ENCODE results near the gene COG5.

COG5 gene

GRCh38 chr7:107321611-107322010 lies 242.1 kb downstream of the COG5 start:
- DNase-seq = no peak

DNA sequence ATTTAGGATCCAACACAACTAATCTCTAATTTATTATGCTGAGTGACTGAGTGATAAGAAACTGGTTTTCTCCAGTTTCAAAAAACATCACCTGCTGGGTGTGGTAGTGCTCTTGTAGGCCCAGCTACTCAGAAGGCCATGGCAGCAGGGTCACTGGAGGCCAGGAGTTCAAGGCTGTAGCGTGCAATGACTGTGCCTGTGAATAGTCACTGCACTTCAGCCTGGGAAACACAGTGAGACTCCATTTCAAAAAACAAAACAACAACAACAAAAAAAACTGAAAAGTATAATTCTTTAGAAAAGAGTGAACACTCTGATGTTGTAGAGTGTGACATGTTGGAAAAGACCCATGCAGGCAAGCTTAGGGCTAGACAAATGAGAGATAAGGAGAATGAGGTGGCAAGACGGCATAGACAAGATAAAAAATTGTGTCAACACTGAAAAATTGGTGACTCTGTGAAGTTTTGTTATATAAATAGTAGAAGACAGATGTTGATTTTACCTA lies 243.9 kb downstream of the COG5 start:
- DNase-seq = no peak

DNA sequence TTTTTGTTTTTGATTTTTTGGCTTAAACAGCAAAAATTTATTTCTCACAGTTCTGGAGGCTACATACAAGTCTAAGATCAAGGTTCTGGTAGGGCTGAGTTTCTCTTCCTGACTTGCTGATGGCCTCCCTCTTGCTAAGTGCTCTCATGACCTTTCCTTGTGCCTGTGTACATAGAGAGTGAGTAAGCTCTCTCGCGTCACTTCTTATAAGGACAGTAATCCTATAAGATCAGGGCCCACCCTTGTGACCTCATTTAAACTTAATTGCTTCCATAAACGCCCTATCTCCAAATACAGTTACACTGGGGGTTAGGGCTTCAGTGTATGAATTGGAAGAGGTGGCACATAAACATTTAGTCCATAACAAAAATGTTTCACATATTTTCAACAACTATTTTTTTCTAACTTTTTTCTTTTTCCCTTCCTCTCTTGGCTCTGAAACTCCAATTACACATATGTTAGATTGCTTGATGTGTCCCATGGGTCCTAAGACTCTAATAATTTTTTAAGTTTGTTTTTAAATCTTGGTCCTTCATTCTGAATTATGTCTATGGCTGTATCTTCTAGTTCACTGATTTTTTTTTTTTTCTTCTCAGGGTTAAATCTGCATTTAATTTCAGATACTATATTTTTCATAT lies 245.1 kb downstream of the COG5 start:
- no peak for DNase-seq

DNA sequence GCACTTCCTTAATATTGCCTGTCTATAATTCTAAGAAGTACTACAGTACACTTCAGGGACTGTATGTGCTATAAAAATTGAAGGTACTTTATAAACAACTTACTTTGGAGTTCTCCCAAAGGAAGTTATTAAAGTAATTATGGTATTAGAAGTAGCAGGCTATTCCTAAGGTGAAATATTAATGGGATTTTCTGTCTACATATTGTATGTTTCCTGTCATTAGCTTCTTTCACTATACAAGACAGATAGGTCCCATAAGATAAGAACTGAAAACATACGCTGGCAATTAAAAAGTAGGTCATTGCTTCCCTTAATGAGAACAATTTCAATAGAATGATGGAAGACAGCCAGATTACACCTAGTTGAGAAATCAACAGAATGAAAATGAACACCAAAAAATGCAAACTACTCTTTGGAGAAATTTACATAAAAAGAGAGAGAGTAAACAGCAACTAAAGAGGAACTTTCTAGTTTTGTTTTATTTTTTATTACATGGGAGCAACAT lies 248.0 kb downstream of the COG5 start:
- DNase-seq = no peak

DNA sequence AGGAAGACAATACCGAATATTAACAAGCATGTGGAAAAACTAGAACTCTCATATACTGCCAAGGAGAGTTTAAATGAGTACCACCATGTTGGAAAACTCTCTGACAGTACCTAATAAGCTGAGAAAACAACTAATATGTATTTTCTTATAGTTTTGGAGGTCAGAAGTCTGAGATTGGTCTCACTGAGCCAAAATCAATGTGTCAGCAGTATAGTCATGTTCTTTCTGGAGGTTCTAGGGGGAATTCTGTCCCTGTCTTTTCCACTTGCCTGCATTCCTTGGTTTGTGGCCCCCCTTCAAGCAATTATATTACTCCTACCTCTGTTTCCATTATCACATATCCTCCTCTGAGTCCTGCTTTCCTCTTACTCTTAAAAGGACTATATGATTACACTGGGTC lies 250.4 kb downstream of the COG5 start:
- no peak for DNase-seq

GRCh38 chr7:107312418-107312817 lies 251.3 kb downstream of the COG5 start:
- DNase-seq = no peak

DNA sequence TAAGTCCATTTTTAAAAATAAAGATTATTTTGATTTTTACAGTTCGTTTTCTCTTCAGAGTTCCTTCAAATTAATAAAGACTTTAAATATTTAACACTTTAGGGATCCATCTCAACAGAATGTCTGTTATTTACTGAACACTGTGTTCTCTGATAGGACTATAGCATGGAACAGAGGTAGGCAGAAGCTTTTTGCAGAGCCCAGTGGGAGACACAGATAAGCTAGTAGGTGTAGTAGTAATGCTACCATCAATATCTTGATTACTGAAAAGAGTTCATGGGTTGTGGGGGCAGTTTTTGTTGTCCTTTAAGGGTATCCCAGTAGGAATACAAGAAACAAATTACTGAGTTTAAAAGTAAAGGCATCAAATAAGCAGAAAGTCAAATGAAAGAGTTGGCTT lies 254.4 kb downstream of the COG5 start:
- DNase-seq = no peak

- no peak for DNase-seq
Observed at GRCh38 chr7:107304636-107305035, 259.1 kb downstream of the COG5 start.

GRCh38 chr7:107304063-107304462 lies 259.7 kb downstream of the COG5 start:
- no peak for DNase-seq

DNA sequence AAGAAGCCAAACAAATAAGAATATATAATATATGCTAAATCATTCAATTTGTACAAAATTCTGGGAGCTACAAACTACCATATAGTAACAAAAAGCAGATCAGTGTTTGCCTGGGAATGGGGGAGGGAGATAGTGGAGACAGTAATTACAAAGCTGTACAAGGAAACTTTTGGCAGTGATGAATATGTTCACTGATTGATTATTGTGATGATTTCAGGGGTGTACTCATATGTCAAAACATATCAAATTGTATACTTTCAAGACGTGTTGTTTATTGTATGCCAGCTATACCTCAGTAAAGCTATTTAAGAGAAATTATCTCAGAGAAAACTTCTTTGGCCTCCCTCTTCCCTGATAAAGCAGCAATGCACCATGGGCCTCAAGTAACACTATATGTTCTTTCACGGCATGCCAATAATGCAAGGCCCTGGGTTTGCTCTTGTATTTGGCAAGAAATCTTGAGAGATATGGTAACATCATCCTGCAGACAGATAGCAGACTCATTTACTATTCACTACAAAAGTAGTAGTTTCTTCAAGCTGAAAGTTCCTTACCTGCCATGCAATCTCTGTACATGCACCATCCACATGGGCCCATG lies 261.4 kb downstream of the COG5 start:
- no peak for DNase-seq

GRCh38 chr7:107294182-107294581 lies 269.5 kb downstream of the COG5 start:
- DNase-seq = no peak

GRCh38 chr7:107292591-107292990 lies 271.1 kb downstream of the COG5 start:
- DNase-seq = no peak

DNA sequence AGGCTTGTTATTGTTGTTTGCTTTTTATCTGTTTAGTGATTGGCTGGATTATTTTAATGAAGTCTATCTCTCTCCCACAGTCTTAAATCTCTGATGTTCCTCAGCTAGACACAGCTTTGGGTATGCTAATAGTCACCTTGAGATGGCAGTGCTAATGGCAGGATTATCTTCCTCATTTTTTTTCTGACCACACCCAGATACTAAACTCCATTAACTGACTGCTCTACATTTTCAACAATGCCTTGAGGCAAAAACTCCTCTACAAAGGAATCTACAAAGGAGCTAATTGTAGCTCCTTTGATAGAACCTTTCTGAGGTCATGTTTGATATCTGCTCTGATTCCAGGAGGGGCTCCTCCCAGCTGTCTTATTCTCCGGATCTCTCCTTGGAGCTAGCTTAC lies 272.3 kb downstream of the COG5 start:
- no peak for DNase-seq

DNA sequence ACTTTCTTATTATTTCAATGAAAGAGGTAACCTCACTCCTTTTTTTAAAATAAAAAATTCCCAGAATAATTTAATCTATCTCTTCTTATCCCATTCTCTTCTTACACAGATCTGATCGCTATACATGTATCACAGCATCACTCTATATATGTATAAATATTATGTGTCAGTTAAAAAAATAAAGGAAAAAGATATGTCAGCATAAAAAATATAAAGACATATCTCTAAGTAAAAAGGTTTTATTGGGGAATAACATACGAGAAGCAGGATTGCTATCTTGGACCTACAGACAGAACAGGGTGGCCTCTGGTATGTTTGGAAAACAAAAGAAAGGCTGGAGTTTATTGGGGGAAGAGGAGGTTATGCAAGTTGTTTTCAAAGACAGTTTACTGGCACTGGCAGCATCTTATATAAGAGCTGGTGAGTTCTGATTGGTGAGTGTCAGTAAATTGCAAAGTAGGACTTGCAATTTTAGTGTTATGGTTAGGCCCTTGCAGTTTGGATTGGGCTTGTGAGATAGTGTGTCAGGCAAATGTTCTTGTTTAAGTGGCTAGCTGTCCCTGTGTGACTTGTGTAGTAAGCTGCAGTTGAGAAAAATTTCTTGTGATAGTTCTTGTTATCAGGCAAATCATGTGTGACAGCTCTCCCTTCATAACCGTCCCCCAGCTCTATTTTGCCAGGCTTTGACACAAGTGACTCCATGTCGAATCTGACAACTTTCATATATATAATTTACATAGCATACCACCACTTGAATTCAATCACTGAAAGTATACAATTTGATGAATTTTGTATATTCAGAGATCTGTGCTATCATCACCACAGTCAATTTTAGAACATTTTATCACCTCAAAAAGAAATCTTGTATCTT lies 276.7 kb downstream of the COG5 start:
- no peak for DNase-seq

DNA sequence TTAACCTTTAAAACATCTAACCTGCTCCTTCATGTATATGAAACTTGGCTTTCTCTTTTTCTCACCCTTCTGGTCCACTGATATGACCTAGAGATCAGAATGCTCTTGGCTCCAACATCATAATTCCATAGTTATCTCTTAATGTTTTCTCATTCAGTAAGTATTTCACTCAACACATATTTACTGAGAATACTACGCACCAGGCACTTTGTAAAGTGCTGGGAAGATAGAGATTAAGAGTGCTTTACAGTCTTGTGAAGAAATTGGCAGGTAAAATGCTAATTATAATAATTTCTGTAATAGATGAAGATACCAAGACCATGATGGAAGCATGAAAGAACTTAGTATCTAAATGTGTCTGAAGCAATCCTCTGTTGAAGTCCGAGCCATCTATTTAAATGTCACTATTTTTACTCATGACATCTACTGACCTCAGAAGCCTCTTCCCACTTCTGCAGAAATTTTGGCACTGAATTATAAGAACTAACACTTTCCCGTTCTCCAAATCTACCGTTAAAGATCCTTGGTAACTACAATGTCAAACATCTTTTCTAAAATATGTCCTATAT lies 278.7 kb downstream of the COG5 start:
- DNase-seq = no peak

- no peak for DNase-seq
Observed at GRCh38 chr7:107277331-107277730, 286.4 kb downstream of the COG5 start.

- DNase-seq = no peak
Observed at GRCh38 chr7:107276220-107276827, 287.4 kb downstream of the COG5 start.

GRCh38 chr7:107274506-107274905 lies 289.2 kb downstream of the COG5 start:
- DNase-seq = no peak

DNA sequence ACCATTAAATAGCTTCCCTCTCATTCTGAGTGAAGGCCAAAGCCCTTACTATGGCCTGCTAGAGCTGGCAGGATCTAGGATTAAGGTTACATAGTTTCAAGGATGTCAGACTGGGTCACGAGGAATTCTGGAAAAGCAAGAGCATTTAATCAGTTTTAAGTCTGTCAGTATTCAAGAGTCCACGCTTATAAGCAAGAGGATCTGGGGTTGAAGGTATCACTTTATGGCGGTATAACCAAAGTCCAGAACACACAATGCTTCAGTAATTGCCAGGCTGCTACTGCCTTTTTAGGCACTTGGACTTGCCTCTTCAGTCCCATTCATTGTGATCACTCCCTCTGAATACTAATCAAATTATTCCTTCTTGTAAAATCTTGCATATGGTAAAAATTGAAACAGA lies 293.9 kb downstream of the COG5 start:
- no peak for DNase-seq

DNA sequence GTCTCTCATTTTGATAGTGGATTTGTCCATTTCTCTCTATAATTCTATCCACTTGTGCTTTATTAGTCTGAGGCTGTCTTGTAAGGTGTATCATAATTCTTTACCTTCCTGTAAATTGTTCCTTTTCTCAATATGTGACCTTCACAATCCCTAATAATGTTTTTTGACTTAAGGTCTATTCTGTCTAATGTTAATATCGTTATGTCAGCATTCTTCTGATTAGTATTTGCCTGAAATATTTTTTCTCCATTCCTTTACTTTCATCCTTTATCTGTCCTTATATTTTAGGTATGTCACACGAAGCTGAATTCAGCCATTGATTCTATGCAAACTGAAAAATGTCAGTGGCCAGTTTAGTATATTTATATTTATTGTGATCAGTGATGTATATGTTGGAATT lies 295.1 kb downstream of the COG5 start:
- DNase-seq = no peak

DNA sequence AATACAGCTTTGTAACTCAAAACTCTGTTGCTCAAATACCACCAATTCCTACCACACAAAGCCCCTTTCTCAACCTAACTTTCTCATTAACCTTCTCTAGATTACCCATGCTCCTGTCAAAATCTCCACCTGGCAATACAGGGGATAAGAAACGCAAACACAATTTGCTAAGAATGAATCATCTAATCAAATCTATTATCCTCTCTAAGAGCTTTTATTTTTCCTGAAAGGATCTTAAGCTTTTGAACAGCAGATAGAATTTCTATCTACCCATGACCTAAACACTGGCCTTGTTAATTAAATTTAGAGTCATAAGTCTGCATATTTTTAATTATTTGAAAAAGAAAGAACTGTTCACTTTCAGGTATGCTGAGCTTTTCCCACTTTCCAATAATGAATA lies 296.6 kb downstream of the COG5 start:
- no peak for DNase-seq

GRCh38 chr7:107264723-107265122 lies 299.0 kb downstream of the COG5 start:
- DNase-seq = no peak

GRCh38 chr7:107262857-107263256 lies 300.9 kb downstream of the COG5 start:
- DNase-seq = no peak
